Esophagus mucosa (tissue), 1 donor: Measurements from ENCODE around the gene ZNF77. TPM values are rescaled to one million over a fixed set of nuclear protein-coding genes. Genes with fewer than 3 reads are reported as not detected.
"Not testable (repeated sequence)": the region's sequence is repeated elsewhere in the genome, so short reads cannot be mapped to it uniquely, and the experiment has no call there.

ENCODE experiments used
- ATAC-seq: fragments of 200-7000 bp; cut with Tn5 transposase; one replicate; pipeline ENCODE4 v1.9.1; 2020
- total RNA-seq: library from RNA; stranded (reverse); gene quantifications from one replicate; pipeline ENCODE4 v1.2.4, GENCODE V29; 2023
- donor health status: DM: yes; HTN: yes; CAD: no.

ZNF77 gene
- total RNA-seq: 2.4 TPM

GRCh38 chr19:2944775-2945574 is at the start of gene ZNF77:
Gene ZNF77, minus strand, starts transcription at chr19:2944971. Its CDS starts 131 bp downstream, at chr19:2944840.
- ATAC-seq: peak; percentile 98

DNA sequence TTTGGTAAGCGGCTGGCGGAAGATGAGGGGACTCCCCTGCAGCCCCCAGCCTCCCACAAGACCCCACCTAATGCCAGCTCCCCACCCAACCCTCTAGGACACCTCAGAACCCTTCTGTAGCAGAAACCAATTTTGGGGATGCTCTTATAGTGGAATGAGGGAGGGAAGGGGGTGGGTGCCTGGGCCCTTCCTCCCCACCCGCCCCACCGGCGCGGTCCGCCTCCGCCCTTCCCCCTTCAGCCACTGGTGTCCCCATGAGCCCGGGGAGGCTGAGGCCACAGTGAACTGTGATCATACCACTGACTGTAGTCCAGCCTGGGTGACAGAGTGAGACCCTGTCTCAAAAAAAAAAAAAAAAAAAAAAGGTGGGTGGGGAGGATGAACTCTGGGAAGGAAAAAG is 48.8 kb upstream of the ZNF77 start:
- ATAC-seq: no peak

GRCh38 chr19:2992958-2993357 is 48.2 kb upstream of the ZNF77 start:
- ATAC-seq: no peak

DNA sequence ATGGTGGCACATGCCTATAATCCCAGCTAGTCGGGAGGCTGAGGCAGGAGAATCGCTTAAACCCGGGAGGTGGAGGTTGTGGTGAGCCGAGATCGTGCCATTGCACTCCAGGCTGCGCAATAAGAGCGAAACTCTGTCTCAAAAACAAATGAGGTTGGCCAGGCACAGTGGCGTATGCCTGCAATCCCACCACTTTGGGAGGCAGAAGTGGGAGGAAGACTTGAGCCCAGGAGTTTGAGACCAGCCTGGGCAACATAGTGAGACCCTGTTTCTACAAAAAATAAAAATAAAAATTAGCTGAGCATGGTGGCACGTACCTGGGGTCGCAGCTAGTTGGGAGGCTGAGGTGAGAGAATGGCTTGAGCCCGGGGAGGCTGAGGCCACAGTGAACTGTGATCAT is 47.6 kb upstream of the ZNF77 start:
- ATAC-seq: not testable (repeated sequence)

DNA sequence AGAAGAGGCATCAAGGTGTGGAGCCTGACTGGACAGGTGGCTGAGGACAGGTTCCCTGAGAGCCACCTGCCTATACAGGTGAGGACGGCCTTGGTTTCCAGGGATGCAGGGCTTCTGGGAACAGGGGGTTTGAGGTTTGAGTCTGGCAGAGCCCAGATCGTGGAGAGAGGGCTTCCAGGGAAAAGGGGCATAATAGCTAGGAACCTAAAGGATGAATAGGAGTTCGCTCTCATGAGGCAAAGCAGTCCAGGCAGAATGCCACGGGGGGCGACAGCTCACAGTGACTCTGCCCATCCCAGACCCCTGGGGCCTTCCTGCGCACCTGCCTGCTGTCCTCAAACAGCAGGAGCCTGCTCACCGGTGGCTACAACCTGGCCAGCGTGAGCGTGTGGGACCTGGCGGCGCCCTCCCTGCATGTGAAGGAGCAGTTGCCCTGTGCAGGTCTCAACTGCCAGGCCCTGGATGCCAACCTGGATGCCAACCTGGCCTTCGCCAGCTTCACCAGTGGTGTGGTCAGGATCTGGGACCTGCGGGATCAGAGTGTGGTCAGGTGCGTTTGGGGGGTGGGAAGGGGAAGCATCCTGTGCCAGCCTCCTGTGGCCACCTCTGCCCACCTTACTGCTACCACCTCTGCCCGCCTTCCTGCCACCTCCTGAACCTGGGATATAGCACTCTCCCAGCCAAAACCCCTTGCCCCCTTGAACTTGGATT is 44.6 kb upstream of the ZNF77 start:
- ATAC-seq: peak; percentile 17

DNA sequence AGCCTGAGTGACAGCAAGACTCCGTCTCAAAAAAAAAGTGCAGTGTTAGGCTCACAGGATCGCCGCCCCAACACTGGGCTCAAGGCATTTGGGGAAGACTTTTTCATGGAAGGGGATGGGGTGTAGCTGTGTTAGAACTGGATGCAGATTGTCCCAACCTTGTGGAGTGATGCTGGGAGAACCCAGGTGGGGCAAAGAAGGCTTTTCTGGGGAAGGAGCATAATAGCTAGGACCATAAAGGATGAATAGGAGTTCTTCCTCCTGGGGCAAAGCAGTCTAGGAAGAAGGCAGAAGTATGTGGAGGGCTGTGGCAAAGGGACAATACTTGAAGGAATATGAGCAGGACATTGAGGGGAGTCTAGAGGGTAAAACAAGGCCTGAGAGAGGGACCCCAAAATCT is 43.8 kb upstream of the ZNF77 start:
- ATAC-seq: no peak

GRCh38 chr19:2987797-2988196 is 43.0 kb upstream of the ZNF77 start:
- no peak for ATAC-seq

DNA sequence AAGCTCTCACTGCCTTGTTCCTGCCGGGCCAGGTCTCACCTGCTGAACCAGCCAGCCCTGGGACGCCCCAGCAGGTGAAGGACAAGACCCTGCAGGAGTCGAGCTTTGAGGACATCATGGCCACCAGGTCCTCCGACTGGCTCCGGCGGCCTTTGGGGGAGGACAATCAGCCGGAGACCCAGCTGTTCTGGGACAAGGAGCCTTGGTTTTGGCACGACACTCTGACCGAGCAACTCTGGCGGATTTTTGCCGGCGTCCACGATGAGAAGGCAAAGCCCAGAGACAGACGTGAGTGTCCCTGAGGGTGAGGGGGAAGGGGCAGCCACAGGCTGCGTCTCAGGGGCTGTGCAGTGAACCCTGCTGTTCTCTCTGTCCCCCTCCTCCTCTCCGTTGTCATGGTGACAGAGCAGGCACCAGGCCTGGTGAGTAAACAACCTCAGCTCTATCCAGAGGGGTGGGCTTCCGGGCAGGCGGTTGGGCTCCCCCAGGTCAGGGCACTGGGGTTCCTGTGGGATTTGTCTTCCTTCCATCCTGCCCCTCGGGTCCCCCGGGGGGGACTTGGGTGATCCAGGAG is 42.3 kb upstream of the ZNF77 start:
- no peak for ATAC-seq

DNA sequence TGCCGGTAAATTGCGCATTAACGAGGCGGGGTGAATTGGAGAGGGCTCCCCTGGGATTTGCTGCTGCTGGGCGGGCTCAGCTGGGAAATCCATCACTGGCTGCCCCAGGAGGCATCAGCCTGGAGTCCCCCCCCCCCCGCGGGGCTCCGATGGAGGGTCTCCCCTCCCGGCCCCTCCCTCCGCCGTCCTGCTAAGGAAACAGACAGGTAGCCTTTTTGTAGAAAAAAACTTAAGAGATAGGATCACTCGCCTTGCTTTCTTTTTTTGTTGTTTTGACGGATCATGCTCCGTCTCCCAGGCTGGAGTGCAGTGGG is 39.4 kb upstream of the ZNF77 start:
- ATAC-seq: no peak

- peak; percentile 38 for ATAC-seq
These were observed 38.8 kb upstream of the ZNF77 start for GRCh38 chr19:2983351-2984214.

DNA sequence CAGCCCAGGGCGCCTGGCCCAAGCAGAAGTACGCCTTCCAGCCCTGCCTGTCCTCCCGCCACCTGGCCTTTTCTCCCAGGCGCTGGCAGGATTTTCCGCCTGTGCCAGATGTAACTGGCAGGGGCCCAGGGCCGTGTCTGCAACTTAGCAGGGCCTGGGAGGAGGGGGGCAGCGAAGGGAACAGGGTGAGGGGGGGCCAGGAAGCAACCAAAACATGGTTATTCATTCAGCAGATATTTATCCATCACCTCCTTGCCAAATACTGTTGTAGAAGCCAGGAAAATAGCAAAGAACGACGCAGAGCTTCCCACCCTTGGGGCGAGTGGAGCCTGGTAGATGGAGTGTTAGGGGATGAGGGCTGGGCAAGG is 38.2 kb upstream of the ZNF77 start:
- peak; percentile 16 for ATAC-seq

GRCh38 chr19:2982561-2982960 is 37.8 kb upstream of the ZNF77 start:
- ATAC-seq: peak; percentile 9

GRCh38 chr19:2981898-2982297 is 37.1 kb upstream of the ZNF77 start:
- no peak for ATAC-seq

DNA sequence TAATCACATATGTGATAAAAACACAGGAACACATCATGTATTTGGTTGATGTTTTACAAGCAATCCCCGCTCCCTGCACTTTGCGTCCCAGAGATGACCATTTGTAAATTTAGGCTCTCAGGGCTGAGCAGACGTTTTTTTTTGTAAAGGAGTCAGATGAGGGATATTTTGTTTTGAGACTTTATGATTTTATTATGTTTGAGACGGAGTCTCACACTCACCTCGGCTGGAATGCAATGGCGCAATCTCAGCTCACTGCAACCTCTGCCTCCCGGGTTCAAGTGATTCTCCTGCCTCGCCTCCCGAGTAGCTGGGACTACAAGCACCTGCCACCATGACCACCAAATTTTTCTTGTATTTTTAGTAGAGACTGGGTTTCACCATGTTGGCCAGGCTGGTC is 34.0 kb upstream of the ZNF77 start:
- no peak for ATAC-seq

- no peak for ATAC-seq
These were observed 33.5 kb upstream of the ZNF77 start for GRCh38 chr19:2978166-2978767.

GRCh38 chr19:2977746-2978138 is 33.0 kb upstream of the ZNF77 start:
- no peak for ATAC-seq

DNA sequence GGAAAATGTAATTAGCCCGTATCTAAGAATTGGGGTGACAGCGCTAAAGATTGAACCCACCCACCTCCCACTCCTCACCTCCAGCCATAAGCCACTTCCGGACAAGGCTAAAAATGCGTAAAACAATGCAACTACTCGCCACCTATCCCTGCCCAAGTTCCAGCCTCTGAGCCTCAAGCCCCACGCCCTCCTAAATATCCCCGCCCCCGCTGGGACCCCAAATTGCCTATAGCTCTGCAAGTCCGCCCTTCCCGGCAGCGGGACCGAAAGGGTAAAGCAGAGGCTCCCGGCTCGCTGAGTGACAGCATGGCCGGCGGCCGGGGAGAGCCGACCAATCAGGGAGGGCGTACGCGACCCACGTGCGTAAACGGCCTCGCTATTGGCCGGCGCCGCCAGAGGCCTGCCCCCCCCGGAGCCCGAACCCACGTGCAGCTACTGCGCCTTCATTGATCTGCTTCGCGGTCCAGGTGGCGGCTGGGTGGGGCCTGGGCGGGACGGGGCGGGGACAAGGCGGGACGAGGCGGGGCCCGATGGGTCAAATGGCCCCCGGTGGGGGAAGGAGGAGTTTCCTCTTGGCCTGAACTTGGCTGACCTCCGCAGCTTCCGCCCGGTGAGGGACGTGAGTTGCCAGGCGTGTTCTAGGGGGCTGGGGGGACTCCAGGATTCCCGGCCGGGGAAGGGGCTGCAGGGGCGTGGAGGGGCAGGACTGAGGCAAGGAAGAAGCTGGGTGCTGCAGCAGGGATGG is 32.4 kb upstream of the ZNF77 start, which contains the start of gene TLE6:
Gene TLE6 (plus strand): TSS at position 564 of the 745 bp plus-strand sequence. CDS start 670 bp downstream, outside the sequence.
- ATAC-seq: peak; percentile 99

GRCh38 chr19:2976609-2977000 is 31.8 kb upstream of the ZNF77 start:
- no peak for ATAC-seq

DNA sequence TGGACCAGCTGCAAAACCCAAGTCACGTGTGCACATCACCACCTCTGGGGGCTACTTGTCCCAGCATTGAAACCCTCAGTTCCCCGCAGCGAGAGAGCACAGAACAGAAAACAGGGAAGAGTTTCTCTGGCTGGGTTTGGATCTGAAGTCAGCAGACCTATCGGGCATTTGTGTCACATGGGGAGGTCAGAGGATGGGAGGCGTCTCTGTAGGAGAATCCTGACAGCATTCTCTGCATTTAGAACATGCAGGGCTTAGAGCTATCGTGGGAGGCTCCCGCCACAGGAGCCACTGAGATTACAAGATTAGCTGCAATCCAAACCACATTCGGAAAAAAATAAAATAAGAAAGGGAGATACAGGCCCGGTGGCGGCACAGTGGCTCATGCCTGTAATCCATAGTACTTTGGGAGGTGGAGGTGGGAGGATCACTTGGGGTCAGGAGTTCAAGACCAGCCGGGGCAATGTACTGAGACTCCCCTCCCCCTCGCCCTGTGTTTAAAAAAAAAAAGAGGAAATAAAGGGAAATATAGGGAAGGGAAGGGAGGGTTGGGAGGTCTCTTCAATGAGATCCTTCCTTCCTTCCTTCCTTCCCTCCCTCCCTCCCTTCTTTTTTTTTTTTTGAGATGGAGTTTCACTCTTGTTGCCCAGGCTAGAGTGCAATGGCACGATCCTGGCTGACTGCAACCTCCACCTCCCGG is 29.7 kb upstream of the ZNF77 start:
- ATAC-seq: no peak

DNA sequence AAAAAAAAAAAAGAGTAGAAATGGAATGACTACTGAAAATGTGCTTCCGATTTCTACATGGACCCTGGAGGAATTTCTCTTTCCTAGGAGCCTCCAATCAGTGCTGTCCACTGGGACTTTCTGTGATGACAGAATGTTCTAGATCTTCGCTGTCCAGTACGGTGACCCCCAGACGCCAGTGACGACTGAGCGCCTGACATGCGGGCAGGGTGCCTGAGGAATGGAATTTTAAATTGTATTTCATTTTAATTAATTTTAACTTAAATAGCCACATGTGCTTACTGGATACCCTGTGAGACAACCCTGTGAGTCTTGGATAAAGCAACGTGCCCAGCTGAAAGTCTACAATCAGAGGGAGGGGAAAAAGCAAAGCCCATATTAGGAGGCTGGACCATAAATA is 28.5 kb upstream of the ZNF77 start:
- ATAC-seq: no peak

- ATAC-seq: no peak
These were observed 25.5 kb upstream of the ZNF77 start for GRCh38 chr19:2970201-2970835.
